GM19025 (cell line): ENCODE measurements around the gene DPT.
"Not testable (repeated sequence)": the region's sequence is repeated elsewhere in the genome, so short reads cannot be mapped to it uniquely, and the experiment has no call there.

Experiments used
- ATAC-seq: cut with Tn5 transposase; IDR thresholded peaks from one replicate; pipeline ENCODE4 v1.9.1; 2021; ENCODE audit warnings: mild to moderate bottlenecking, low read depth, moderate library complexity; ENCODE audit not compliant: unreplicated experiment

Gene DPT

GRCh38 chr1:168728473-168729404 lies at the start of gene DPT:
Gene DPT (minus strand): TSS chr1:168729206. CDS start chr1:168729174, 32 bp downstream.
- ATAC-seq: no peak

- no peak for ATAC-seq
Observed at GRCh38 chr1:168775366-168775765, 46.4 kb upstream of the DPT start.

DNA sequence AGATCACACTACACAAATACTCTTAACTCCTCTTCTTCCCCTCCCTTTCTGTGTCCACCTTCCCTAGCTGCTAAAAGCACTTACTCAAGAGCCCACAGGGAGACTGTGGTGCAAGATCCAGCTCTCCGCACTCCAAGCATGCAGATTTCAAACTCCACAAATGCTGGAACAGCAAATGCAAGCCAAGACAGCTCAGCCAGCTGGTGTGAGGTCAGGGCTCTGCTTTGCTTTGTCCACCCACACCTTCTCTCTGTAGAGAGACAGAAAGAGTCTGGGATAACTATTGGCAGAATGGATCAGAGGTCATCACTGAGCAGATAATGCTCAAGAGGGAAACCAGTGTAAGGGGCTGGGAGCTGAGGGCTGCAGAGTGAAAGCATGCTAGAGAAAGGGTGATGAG lies 45.2 kb upstream of the DPT start:
- no peak for ATAC-seq

DNA sequence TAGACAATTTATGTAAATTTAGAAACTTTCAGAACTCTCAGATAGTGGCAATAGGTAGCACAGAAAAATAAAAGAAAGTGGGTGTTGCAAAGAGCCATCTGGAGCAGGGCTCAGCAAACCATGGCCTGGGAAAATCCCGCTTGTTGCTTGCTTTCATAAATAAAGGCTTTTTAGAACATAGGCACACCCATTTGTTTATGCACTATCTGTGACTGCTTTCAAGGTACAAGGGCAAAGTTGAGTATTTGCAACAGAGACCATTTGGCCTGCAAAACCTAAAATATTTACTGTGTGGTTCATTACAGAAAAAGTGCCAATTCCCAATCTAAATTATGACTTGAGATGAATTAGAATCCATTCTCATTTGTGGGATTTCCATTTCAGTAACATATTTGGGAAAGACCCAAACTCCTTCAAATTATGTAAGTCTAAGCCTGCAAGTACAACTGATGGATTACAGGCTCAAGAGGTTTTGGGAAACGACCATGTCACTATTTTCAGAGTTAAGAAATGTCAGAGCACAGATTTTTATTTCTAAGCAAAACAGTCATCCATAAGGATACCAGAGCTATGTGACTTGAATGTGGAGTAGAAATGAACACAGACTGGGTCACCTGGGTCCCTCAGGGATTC lies 43.5 kb upstream of the DPT start:
- no peak for ATAC-seq

- ATAC-seq: no peak
Observed at GRCh38 chr1:168771104-168771630, 42.2 kb upstream of the DPT start.

- not testable (repeated sequence) for ATAC-seq
Observed at GRCh38 chr1:168769893-168770292, 40.9 kb upstream of the DPT start.

- no peak for ATAC-seq
Observed at GRCh38 chr1:168767894-168768584, 39.0 kb upstream of the DPT start.

DNA sequence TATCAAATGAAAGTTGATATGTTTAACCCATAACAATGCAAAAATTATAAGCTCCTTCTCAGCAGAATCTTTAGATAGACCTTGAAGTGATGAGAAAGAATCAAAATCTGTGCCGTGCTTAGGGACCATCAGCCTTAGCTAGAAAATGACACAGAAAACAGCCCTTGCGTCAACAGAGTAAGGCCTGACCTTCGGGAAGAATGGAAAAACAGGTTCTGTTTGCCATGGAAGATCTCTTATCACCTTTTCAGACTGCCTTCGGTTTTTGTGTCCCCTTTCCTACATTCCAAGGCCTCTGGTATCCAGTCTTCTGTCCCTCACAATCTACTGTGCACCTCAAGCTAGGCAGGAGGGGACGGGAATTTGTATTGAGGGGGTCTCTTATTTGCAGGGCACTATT lies 37.6 kb upstream of the DPT start:
- ATAC-seq: no peak

- ATAC-seq: no peak
Observed at GRCh38 chr1:168763031-168763430, 34.0 kb upstream of the DPT start.

- ATAC-seq: no peak
Observed at GRCh38 chr1:168762473-168762872, 33.5 kb upstream of the DPT start.

GRCh38 chr1:168760781-168761180 lies 31.8 kb upstream of the DPT start:
- no peak for ATAC-seq

DNA sequence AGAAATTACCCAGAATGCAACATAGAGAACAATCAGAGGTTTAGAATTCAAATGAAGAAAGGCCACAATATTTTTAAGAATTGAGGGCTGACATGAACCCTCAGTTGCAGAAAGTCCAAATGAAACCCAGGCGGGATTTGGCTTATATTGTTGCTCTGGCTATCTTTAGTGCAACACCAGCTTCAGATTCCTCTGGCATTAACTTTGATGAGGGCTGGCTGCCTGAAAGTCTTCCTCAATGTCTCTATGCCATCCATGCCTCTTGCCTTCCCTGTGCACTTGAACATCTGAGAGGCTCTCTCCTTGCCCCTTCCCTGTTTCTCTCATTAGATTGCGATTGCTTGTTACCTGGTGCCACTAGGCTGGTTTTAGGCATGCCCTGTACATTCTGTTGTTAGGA lies 31.2 kb upstream of the DPT start:
- no peak for ATAC-seq

- ATAC-seq: no peak
Observed at GRCh38 chr1:168759077-168759476, 30.1 kb upstream of the DPT start.

- no peak for ATAC-seq
Observed at GRCh38 chr1:168758503-168758902, 29.5 kb upstream of the DPT start.

GRCh38 chr1:168755800-168756418 lies 26.9 kb upstream of the DPT start:
- no peak for ATAC-seq

GRCh38 chr1:168752171-168752832 lies 23.3 kb upstream of the DPT start:
- no peak for ATAC-seq

- ATAC-seq: no peak
Observed at GRCh38 chr1:168751195-168751650, 22.2 kb upstream of the DPT start.

- ATAC-seq: no peak
Observed at GRCh38 chr1:168742994-168743650, 14.1 kb upstream of the DPT start.

- no peak for ATAC-seq
Observed at GRCh38 chr1:168742386-168742785, 13.4 kb upstream of the DPT start.
